Measurements from ENCODE around the gene CDS2. TPM values are rescaled to one million over a fixed set of nuclear protein-coding genes. Genes with fewer than 3 reads are reported as not detected.

The CDS2 gene
- total and polyA plus RNA-seq, 10 of the 15 experiments (the other 5 are each of a cell fraction or from before 2014, with no cell fraction given) = 11.5 to 94.7 (median 23.1) TPM

DNA sequence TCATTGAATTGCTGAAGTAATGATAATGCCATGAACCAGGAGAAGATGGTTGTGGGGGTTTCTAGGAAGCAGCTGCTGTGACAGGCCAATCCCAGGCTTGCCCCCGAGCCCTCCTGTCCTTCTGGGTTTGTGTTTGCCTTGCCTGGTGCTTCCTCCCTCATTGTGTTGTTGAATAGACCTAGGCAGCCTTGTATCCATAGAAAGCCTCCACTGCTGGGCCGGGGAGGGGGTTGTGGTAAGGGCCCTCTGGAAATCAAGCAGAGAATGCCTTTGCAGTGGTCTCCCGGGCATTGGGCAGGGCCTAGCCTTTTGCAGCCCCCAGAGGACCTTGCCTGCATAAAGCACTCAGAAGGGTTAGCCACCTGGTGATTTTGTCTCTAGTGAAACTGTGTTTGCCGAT lies 69.3 kb downstream of the CDS2 start:
- H3K27me3 ChIP-seq (replicated peaks in 1 of 2; ENCODE audit: control insufficient read depth in 2 of 2, insufficient read depth in 2 of 2, low read length in 1 of 2) = no peaks in the 10 kb centered on the region
- no peaks in the 10 kb centered on the region for H4K20me1 ChIP-seq (ENCODE audit: control insufficient read depth, insufficient read depth)
- H3K36me3 ChIP-seq (ENCODE audit: control insufficient read depth in 2 of 2, insufficient read depth in 2 of 2, low read length in 1 of 2) = peaks cover 0 to 6% of the 10 kb centered on the region in 2 experiments; a peak in 2 of 4 replicates
- no peak overlapping the region for H3K4me3 ChIP-seq
- H3K27ac ChIP-seq (ENCODE audit: control insufficient read depth, insufficient read depth) = no peak overlapping the region
- RAD21 ChIA-PET (ENCODE audit: unreplicated experiment) = interaction anchor here (0.9 kb wide), 1 partner anchor 69 kb away, joined by 3 read pairs; the partner anchor contains the start of gene CDS2
- SMC1A ChIA-PET (ENCODE audit: uncharacterized antibody, unreplicated experiment) = interaction anchor here (1.5 to 11.1 kb wide), 2 partner anchors 69 to 74 kb away, joined by 5 to 229 read pairs; partner anchors contain the start of gene CDS2
- H3K4me2 ChIP-seq (ENCODE audit: control insufficient read depth, insufficient read depth) = no peak overlapping the region
- POLR2A ChIA-PET = interaction anchor here (1.6 kb wide), 1 partner anchor 70 kb away, joined by 5 read pairs; the partner anchor contains the start of gene CDS2
- H3K9ac ChIP-seq (ENCODE audit: control insufficient read depth, insufficient read depth, low read length) = no peak overlapping the region
- H3K79me2 ChIP-seq (ENCODE audit: control insufficient read depth, insufficient read depth, low read length) = no peaks in the 10 kb centered on the region
- CTCF ChIA-PET = interaction anchor here (2.2 to 6.7 kb wide), 2 partner anchors 67 to 70 kb away, joined by 6 to 386 read pairs; partner anchors contain the start of gene CDS2
- BruUV-seq (replicated peaks) = no TSS peak
- H3K4me1 ChIP-seq (ENCODE audit: control insufficient read depth, insufficient read depth, low read length) = peaks cover 25% of the 10 kb centered on the region
- FAIRE-seq (no peak), DNase-seq (ENCODE audit: low read depth, low spot score) (no peak), ATAC-seq (no peak)
- in situ Hi-C loops (cut with MboI) (no loop called here), intact Hi-C loops (cut with micrococcal nuclease; ENCODE audit: unreplicated experiment) (no loop called here)
- H2AFZ ChIP-seq (ENCODE audit: control insufficient read depth, low read depth, low read length) = no peak overlapping the region
- 92% methylated on average over 4 of the region's 4 CpGs for WGBS (ENCODE audit: insufficient coverage, insufficient replicate concordance, low lambda C conversion rate, missing lambda C conversion rate)
- no peaks in the 10 kb centered on the region for H3K9me3 ChIP-seq (replicated peaks; ENCODE audit: control insufficient read depth, insufficient read depth, low read length)
- TF ChIP-seq DPF2 (IDR thresholded peaks at IDR 0.05) = no peak
- TF ChIP-seq, protein P1, sequence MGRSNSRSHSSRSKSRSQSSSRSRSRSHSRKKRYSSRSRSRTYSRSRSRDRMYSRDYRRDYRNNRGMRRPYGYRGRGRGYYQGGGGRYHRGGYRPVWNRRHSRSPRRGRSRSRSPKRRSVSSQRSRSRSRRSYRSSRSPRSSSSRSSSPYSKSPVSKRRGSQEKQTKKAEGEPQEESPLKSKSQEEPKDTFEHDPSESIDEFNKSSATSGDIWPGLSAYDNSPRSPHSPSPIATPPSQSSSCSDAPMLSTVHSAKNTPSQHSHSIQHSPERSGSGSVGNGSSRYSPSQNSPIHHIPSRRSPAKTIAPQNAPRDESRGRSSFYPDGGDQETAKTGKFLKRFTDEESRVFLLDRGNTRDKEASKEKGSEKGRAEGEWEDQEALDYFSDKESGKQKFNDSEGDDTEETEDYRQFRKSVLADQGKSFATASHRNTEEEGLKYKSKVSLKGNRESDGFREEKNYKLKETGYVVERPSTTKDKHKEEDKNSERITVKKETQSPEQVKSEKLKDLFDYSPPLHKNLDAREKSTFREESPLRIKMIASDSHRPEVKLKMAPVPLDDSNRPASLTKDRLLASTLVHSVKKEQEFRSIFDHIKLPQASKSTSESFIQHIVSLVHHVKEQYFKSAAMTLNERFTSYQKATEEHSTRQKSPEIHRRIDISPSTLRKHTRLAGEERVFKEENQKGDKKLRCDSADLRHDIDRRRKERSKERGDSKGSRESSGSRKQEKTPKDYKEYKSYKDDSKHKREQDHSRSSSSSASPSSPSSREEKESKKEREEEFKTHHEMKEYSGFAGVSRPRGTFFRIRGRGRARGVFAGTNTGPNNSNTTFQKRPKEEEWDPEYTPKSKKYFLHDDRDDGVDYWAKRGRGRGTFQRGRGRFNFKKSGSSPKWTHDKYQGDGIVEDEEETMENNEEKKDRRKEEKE (IDR thresholded peaks at IDR 0.05) = no peak
- TF ChIP-seq RELA (IDR thresholded peaks at IDR 0.05; ENCODE audit: borderline replicate concordance, partially characterized antibody) = no peak
- no peak for TF ChIP-seq PAX5 (IDR thresholded peaks at IDR 0.05; ENCODE audit: borderline replicate concordance, low read depth, low read length)
- no peak for TF ChIP-seq IRF3 (IDR thresholded peaks at IDR 0.05)
- no peak for TF ChIP-seq NR2C2 (IDR thresholded peaks at IDR 0.05; ENCODE audit: borderline replicate concordance, control insufficient read depth, insufficient read length, low read depth)
- no peak for TF ChIP-seq CREM (IDR thresholded peaks at IDR 0.05; ENCODE audit: low read depth)
- TF ChIP-seq, protein P2, sequence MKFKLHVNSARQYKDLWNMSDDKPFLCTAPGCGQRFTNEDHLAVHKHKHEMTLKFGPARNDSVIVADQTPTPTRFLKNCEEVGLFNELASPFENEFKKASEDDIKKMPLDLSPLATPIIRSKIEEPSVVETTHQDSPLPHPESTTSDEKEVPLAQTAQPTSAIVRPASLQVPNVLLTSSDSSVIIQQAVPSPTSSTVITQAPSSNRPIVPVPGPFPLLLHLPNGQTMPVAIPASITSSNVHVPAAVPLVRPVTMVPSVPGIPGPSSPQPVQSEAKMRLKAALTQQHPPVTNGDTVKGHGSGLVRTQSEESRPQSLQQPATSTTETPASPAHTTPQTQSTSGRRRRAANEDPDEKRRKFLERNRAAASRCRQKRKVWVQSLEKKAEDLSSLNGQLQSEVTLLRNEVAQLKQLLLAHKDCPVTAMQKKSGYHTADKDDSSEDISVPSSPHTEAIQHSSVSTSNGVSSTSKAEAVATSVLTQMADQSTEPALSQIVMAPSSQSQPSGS (IDR thresholded peaks at IDR 0.05; ENCODE audit: low read length) = no peak
- no peak for TF ChIP-seq MTA2 (IDR thresholded peaks at IDR 0.05; ENCODE audit: low read depth)
- no peak for TF ChIP-seq ZNF24 (IDR thresholded peaks at IDR 0.05)
- no peak for TF ChIP-seq MYC (IDR thresholded peaks at IDR 0.05; ENCODE audit: insufficient read depth, insufficient read length, insufficient replicate concordance, low read length, severe bottlenecking)
- TF ChIP-seq TCF7 (IDR thresholded peaks at IDR 0.05; ENCODE audit: borderline replicate concordance) = no peak
- TF ChIP-seq POU2F2 (IDR thresholded peaks at IDR 0.05; ENCODE audit: borderline replicate concordance, low read depth, low read length) = no peak
- no peak for TF ChIP-seq NR2C1 (IDR thresholded peaks at IDR 0.05)
- TF ChIP-seq CBX3 (IDR thresholded peaks at IDR 0.05; ENCODE audit: borderline replicate concordance, low read depth) = no peak
- no peak for TF ChIP-seq BRCA1 (IDR thresholded peaks at IDR 0.05; ENCODE audit: low read depth, low read length)
- no peak for TF ChIP-seq CTCF (IDR thresholded peaks at IDR 0.05 in 2 of 3, conservative IDR thresholded peaks at IDR 0.05 in 1 of 3; ENCODE audit: control insufficient read depth in 2 of 3, extremely low read depth in 1 of 3, insufficient read depth in 1 of 3, low read depth in 3 of 3, low read length in 3 of 3)

All from GM12878 (cell line).